Measurements from ENCODE around the gene TTC36.

The TTC36 gene

GRCh38 chr11:118528511-118528910 is 1.2 kb downstream of the TTC36 start:
- peaks cover 21% of the 10 kb centered on the region for H3K4me1 ChIP-seq (ENCODE audit: insufficient read depth, low read length, poor library complexity, severe bottlenecking)
- H3K9me2 ChIP-seq (replicated peaks; ENCODE audit: low read depth, low read length) = no peaks in the 10 kb centered on the region
- no peak overlapping the region for H3K9ac ChIP-seq (ENCODE audit: low read depth, low read length, poor library complexity, severe bottlenecking)
- no peaks in the 10 kb centered on the region for H4K20me1 ChIP-seq (ENCODE audit: insufficient read depth, low read length, poor library complexity, severe bottlenecking)
- no peak overlapping the region for H2AFZ ChIP-seq (ENCODE audit: low read length)
- no peak overlapping the region for H3K4me2 ChIP-seq (ENCODE audit: low read depth, low read length, poor library complexity, severe bottlenecking)
- TF ChIP-seq EZH2phosphoT487 (IDR thresholded peaks at IDR 0.05; ENCODE audit: borderline replicate concordance) (no peak), CTCF (conservative IDR thresholded peaks at IDR 0.05; ENCODE audit: low read length) (no peak)
- H3K9me3 ChIP-seq (ENCODE audit: insufficient read depth, low read depth, low read length) = no peaks in the 10 kb centered on the region
- H3F3A ChIP-seq (ENCODE audit: low read depth) = 0 out of 2 replicates have a peak, but pooled peaks cover 3% of the 10 kb centered on the region
- no peak overlapping the region for H3K4me3 ChIP-seq (ENCODE audit: low read length, poor library complexity, severe bottlenecking)
- H3K36me3 ChIP-seq (ENCODE audit: insufficient read depth, low read length) = peaks cover 19% of the 10 kb centered on the region; the same call in 1 of the 2 replicates
- H3K79me2 ChIP-seq (ENCODE audit: insufficient read depth, low read length) = peaks cover 12% of the 10 kb centered on the region; the same call in 1 of the 2 replicates
- H3K27me3 ChIP-seq (ENCODE audit: insufficient read depth, low read length, poor library complexity, severe bottlenecking) = no peaks in the 10 kb centered on the region

- H3K9me2 ChIP-seq (replicated peaks; ENCODE audit: low read depth, low read length) = no peaks in the 10 kb centered on the region
- H3K4me2 ChIP-seq (ENCODE audit: low read depth, low read length, poor library complexity, severe bottlenecking) = peak overlapping the region; percentile 81
- peak overlapping the region; percentile 63 for H3K9ac ChIP-seq (ENCODE audit: low read depth, low read length, poor library complexity, severe bottlenecking)
- H3K79me2 ChIP-seq (ENCODE audit: insufficient read depth, low read length) = peaks cover 12% of the 10 kb centered on the region; the same call in 1 of the 2 replicates
- H3F3A ChIP-seq (ENCODE audit: low read depth) = 0 out of 2 replicates have a peak, but pooled peaks cover 3% of the 10 kb centered on the region
- H3K4me3 ChIP-seq (ENCODE audit: low read length, poor library complexity, severe bottlenecking) = peak overlapping the region; percentile 97
- H4K20me1 ChIP-seq (ENCODE audit: insufficient read depth, low read length, poor library complexity, severe bottlenecking) = no peaks in the 10 kb centered on the region
- TF ChIP-seq CTCF (conservative IDR thresholded peaks at IDR 0.05; ENCODE audit: low read length) (no peak), EZH2phosphoT487 (IDR thresholded peaks at IDR 0.05; ENCODE audit: borderline replicate concordance) (no peak)
- peaks cover 21% of the 10 kb centered on the region for H3K4me1 ChIP-seq (ENCODE audit: insufficient read depth, low read length, poor library complexity, severe bottlenecking)
- no peaks in the 10 kb centered on the region for H3K9me3 ChIP-seq (ENCODE audit: insufficient read depth, low read depth, low read length)
- H3K27me3 ChIP-seq (ENCODE audit: insufficient read depth, low read length, poor library complexity, severe bottlenecking) = no peaks in the 10 kb centered on the region
- peak overlapping the region; percentile 93; the same call in 1 of the 2 replicates for H2AFZ ChIP-seq (ENCODE audit: low read length)
- H3K36me3 ChIP-seq (ENCODE audit: insufficient read depth, low read length) = peaks cover 7% of the 10 kb centered on the region; the same call in 1 of the 2 replicates
Observed at GRCh38 chr11:118529584-118530175, 2.4 kb downstream of the TTC36 start.

- Histone ChIP-seq H3K4me2 (ENCODE audit: low read depth, low read length, poor library complexity, severe bottlenecking) (peak overlapping the region; percentile 81), H3F3A (ENCODE audit: low read depth) (0 out of 2 replicates have a peak, but pooled peaks cover 3% of the 10 kb centered on the region), H3K4me3 (ENCODE audit: low read length, poor library complexity, severe bottlenecking) (peak overlapping the region; percentile 97), H3K9ac (ENCODE audit: low read depth, low read length, poor library complexity, severe bottlenecking) (peak overlapping the region; percentile 63), H3K9me3 (ENCODE audit: insufficient read depth, low read depth, low read length) (no peaks in the 10 kb centered on the region), H3K36me3 (ENCODE audit: insufficient read depth, low read length) (peaks cover 2% of the 10 kb centered on the region; the same call in 1 of the 2 replicates), H3K79me2 (ENCODE audit: insufficient read depth, low read length) (peaks cover 12% of the 10 kb centered on the region; the same call in 1 of the 2 replicates), H2AFZ (ENCODE audit: low read length) (peak overlapping the region; percentile 93), H3K27me3 (ENCODE audit: insufficient read depth, low read length, poor library complexity, severe bottlenecking) (no peaks in the 10 kb centered on the region), H3K9me2 (replicated peaks; ENCODE audit: low read depth, low read length) (no peaks in the 10 kb centered on the region), H3K4me1 (ENCODE audit: insufficient read depth, low read length, poor library complexity, severe bottlenecking) (peaks cover 17% of the 10 kb centered on the region), H4K20me1 (ENCODE audit: insufficient read depth, low read length, poor library complexity, severe bottlenecking) (no peaks in the 10 kb centered on the region)
- TF ChIP-seq CTCF (conservative IDR thresholded peaks at IDR 0.05; ENCODE audit: low read length) (no peak), EZH2phosphoT487 (IDR thresholded peaks at IDR 0.05; ENCODE audit: borderline replicate concordance) (no peak)
Observed at GRCh38 chr11:118530180-118530682, 3.0 kb downstream of the TTC36 start.

Measured in Loucy (cell line).